ENCODE measurements around the gene HNRNPUL1.

HNRNPUL1 gene

GRCh38 chr19:41234512-41235168 lies 29.5 kb upstream of the HNRNPUL1 start:
- no peak for DNase-seq

- no peak for DNase-seq
Measured at GRCh38 chr19:41235480-41235879, 28.7 kb upstream of the HNRNPUL1 start.

GRCh38 chr19:41238244-41238643 lies 25.9 kb upstream of the HNRNPUL1 start:
- no peak for DNase-seq

- no peak for DNase-seq
Measured at GRCh38 chr19:41239363-41239762, 24.8 kb upstream of the HNRNPUL1 start.

- DNase-seq = no peak
Measured at GRCh38 chr19:41239961-41240574, 24.1 kb upstream of the HNRNPUL1 start.

- DNase-seq = no peak
Measured at GRCh38 chr19:41241859-41242258, 22.3 kb upstream of the HNRNPUL1 start.

- no peak for DNase-seq
Measured at GRCh38 chr19:41244117-41244516, 20.1 kb upstream of the HNRNPUL1 start.

GRCh38 chr19:41245843-41246242 lies 18.3 kb upstream of the HNRNPUL1 start:
- no peak for DNase-seq

GRCh38 chr19:41248895-41249294 lies 15.3 kb upstream of the HNRNPUL1 start:
- DNase-seq = no peak

- no peak for DNase-seq
Measured at GRCh38 chr19:41249707-41250423, 14.3 kb upstream of the HNRNPUL1 start.

GRCh38 chr19:41253660-41254059 lies 10.5 kb upstream of the HNRNPUL1 start:
- DNase-seq = no peak

- no peak for DNase-seq
Measured at GRCh38 chr19:41255171-41255570, 9.0 kb upstream of the HNRNPUL1 start.

- DNase-seq = no peak
Measured at GRCh38 chr19:41261474-41262190, 2.5 kb upstream of the HNRNPUL1 start.

GRCh38 chr19:41263042-41263849 lies 926 bp upstream of the HNRNPUL1 start:
- peak; percentile 75 for DNase-seq

GRCh38 chr19:41264581-41265394 lies 616 bp downstream of the HNRNPUL1 start:
- peak; percentile 72 for DNase-seq

- peak; percentile 25 for DNase-seq
Measured at GRCh38 chr19:41265395-41266153, 1.4 kb downstream of the HNRNPUL1 start.

- no peak for DNase-seq
Measured at GRCh38 chr19:41269055-41269454, 4.9 kb downstream of the HNRNPUL1 start.

GRCh38 chr19:41269571-41269970 lies 5.4 kb downstream of the HNRNPUL1 start:
- DNase-seq = no peak

GRCh38 chr19:41273076-41273475 lies 8.9 kb downstream of the HNRNPUL1 start:
- no peak for DNase-seq

- no peak for DNase-seq
Measured at GRCh38 chr19:41274802-41275201, 10.6 kb downstream of the HNRNPUL1 start.

GRCh38 chr19:41276231-41276630 lies 12.1 kb downstream of the HNRNPUL1 start:
- DNase-seq = no peak

Data from femur (tissue), 1 donor.